Erythroblast (primary cell): ENCODE results near the gene SH3D21.

Experiments
- DNase-seq, 2 experiments: peaks; one replicate each; lab custom pipeline; 2025; lab: John Stamatoyannopoulos, UW
- GATA1 ChIP-seq: IDR thresholded peaks from 2 replicates; pipeline ENCODE4 v1.6.1; 2011; ENCODE audit warnings: low read depth, mild to moderate bottlenecking, control low read depth, low read length, moderate library complexity
- POLR2A ChIP-seq: IDR thresholded peaks from 2 replicates; pipeline ENCODE4 v1.6.1; 2011; ENCODE audit warnings: mild to moderate bottlenecking, low read length

Gene SH3D21

DNA sequence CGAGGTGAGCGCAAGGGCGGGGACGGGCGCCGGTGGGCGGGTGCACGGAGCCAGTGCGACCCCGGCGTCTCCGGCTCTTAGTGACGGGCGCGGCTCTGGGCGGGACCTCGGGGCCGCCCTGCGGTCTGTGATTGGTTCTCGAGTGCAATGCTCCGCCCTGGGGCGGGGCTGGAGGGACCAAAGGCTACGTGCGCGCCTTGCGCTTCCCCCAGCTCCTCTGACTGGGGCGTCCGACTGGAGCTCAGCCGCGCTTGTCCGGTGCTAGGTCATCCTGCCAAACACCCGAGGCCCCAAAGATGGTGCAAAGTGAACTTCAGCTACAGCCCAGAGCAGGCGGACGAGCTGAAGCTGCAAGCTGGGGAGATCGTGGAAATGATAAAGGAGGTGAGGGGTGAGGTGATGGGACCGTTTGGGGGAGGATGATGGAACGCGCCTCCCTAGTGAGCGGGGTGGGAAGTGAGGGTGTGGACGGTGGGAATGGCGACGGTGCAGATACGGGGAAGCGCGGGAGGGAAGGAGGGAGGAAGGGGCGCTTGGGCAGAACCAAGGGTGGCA is 811 bp downstream of the SH3D21 start:
- TF ChIP-seq GATA1 (no peak), POLR2A (peak; percentile 48)
- DNase-seq: peak; percentile 92 to 95

DNA sequence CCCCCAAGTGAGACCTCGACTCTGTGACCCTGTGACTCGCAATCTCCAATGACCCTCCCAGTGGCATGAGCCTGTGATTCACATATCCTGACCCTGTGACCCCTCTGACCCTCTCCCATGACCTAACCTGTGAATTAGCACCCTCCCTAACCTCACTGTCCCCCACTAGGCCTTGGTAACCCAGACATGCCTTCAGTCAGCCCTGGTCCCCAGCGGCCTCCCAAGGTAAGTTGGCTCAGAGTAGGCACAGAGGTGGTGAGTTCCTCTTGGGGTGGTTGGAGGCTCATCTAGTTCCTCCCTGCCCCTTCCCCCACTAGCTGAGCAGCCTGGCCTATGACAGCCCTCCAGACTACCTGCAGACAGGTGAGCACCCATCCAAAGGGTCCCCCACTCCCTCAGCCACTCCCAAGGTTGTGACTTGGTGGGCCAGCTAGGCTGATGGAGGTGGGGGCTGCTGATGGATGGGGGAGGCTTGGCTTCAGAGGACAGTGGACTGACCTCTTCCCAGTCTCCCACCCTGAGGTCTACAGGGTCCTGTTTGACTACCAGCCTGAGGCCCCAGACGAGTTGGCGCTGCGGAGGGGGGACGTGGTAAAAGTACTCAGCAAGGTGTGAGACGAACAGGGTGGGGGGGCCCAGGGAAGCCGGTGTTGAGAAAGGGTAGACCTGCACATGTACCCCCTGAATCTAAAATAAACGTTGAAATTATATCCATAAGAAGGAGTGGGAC is 1.6 kb downstream of the SH3D21 start:
- DNase-seq: no peak
- TF ChIP-seq GATA1: no peak
- no peak for TF ChIP-seq POLR2A

DNA sequence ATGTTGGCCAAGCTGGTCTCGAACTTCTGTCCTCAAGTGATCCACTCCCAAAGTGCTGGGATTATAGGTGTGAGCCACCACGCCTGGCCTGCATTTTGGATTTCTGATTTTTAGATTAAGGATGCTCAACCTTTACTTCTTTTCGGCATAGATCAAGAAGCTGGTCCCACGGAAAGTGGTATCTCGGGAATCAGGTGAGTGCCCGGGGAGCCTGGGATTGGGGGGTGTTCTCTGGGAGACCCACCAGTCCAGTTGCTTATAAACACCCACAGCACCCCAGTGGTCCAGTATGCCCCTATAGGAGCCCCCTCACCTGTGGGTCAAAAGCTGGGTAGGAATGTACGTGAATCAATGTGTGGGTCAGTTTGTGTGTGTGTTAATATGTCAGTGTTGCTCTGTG is 3.2 kb downstream of the SH3D21 start:
- TF ChIP-seq POLR2A (no peak), GATA1 (no peak)
- DNase-seq: no peak

DNA sequence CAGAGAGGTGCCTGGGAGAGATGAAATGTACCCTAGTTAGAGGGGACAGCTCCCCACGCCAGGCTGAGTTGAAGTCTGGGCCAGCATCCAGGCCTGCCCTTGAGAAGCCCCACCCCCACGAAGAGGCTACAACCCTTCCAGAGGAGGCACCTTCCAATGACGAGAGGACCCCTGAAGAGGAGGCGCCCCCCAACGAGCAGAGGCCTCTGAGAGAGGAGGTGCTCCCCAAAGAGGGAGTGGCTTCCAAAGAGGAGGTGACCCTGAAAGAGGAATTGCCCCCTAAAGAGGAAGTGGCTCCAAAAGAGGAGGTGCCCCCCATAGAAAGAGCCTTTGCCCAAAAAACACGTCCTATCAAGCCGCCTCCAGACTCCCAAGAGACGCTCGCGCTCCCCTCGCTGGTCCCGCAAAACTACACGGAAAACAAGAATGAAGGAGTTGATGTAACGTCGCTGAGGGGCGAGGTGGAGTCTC is 14.2 kb downstream of the SH3D21 start:
- no peak for DNase-seq
- TF ChIP-seq GATA1: no peak
- no peak for TF ChIP-seq POLR2A

DNA sequence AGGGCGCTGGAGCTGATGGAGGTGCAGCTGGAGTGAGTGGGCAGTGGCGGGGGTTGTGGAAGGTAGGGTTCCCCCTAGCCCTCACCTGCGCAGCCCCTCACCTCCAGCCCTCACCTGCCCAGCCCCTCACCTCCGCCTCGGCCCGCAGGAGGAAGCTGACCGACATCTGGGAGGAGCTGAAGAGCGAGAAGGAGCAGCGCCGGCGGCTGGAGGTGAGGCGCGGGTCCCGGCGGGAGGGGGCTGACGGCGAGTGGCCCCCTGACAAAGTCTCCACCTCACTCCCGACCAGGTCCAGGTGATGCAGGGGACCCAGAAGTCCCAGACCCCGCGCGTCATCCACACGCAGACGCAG is 14.6 kb downstream of the SH3D21 start:
- no peak for DNase-seq
- TF ChIP-seq POLR2A (no peak), GATA1 (no peak)

DNA sequence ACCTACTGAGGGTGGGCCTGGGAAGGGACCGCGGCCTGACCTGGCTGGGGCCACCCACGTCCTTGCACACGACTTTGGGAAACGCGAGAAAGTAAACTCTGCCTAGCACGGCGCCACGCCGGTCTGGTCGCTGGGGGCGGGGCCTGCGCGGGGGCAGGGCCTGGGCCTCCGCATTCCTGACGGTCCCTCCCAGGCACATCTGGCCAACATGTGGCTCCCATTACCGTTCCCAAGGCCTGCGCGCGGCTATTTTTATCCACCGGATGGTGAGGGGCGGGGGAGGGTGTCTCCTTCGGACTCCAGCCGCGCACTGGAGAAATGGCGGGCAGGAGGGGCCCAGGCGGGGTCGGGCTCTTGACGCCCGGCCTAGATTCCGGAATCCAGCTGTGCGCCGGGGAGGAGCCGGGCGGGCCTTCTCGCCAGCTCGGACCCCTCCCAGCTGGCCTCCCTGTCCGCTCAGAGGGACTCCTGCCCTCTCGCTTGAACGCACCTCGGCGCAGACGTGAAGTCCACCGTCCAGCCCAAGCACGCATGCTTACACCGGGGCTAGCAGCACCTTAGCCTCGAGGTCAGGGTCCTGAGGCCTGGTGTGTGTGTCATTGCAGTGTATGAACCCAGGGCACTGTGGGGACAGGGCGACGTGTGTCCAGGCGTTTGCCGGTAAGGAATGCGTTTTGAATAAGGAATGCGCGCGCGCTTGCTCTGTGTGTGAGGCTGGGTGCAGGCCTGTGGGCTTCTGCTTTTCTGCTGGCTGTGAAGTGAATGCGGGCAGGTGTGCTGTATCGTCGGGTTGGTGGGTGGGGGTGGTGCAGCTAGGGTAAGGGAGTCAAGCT is 15.2 kb downstream of the SH3D21 start:
- no peak for TF ChIP-seq POLR2A
- TF ChIP-seq GATA1: no peak
- DNase-seq: peak in 1 of 2 experiments; percentile 15

DNA sequence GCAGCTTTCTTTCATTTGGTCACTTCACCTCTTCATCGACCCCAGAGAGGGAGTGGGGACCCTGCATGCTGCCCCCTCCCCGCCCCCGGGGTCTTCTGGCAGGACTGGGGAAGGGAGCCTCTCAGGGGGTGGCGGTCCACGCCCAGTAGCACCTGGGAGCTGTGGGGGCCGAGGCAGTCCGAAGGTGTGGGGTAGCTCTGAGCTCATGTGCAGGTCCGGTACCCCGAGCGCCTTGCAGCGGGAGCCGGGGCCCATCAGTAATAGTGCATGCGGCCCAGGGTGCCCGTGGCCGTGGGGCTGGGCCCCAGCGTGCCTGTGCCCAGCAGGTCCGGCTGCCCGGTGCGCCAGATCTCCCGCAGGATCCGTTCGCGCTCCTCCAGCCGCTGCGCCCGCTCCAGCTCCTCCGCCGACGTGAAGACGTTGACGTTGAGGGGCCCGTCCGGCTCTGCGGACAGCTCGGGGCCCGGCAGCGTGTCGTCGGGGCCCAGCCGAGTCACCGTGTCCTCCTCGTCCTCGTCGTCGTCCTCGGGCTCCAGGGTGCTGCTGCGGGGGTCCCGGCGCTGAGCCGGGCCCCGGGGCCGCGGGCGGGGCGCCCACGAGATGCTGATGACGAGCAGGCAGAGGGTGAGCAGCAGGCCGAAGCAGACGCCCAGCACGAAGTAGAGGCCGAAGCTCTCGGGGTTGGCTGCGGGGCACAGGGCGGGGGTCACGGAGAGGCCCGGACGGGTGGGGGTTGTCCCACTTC is 16.0 kb downstream of the SH3D21 start:
- no peak for DNase-seq
- TF ChIP-seq GATA1: no peak
- no peak for TF ChIP-seq POLR2A

DNA sequence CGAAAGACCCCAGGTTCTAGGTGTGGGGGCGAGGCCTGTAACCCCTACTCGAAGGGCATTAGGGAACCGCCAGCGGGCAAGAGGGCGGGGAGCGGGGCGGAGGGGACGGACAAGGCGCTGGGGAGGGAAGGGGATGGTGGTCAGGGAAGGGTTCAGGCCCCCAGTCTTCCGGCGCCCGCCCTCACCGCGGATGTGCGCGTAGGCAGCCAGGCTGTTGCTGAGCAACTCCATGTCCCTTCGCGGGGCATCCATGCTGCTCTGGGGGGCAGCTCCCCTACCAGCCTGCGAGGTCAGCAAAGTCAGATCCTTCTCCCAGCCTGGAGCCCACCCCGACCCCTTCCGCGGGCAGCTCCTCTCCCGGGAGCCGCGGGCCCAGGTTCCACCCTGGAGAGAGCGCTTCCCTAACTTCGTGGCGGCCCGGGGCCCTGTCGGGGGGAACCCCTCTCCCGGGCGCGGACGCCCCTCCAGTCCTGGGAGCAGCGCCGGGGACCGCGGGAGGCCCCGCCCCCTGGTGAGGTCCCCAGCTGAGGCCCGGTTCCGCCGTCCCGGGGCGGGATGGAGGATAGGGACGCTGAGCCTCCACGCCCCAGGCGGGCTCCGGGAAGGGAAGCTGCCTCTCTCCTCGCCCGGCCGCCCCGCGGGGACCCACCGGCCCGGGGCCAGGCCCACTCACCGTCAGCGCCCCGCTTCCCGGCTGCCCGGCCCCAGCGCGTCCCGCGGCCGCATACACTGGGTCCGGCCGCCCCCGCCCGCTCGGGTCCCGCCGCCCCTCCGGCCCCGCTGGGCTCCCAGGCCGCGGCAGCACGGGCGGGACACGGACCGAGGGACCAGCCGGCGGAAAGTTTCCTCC is 16.8 kb downstream of the SH3D21 start:
- no peak for DNase-seq
- TF ChIP-seq GATA1 (no peak), POLR2A (no peak)

DNA sequence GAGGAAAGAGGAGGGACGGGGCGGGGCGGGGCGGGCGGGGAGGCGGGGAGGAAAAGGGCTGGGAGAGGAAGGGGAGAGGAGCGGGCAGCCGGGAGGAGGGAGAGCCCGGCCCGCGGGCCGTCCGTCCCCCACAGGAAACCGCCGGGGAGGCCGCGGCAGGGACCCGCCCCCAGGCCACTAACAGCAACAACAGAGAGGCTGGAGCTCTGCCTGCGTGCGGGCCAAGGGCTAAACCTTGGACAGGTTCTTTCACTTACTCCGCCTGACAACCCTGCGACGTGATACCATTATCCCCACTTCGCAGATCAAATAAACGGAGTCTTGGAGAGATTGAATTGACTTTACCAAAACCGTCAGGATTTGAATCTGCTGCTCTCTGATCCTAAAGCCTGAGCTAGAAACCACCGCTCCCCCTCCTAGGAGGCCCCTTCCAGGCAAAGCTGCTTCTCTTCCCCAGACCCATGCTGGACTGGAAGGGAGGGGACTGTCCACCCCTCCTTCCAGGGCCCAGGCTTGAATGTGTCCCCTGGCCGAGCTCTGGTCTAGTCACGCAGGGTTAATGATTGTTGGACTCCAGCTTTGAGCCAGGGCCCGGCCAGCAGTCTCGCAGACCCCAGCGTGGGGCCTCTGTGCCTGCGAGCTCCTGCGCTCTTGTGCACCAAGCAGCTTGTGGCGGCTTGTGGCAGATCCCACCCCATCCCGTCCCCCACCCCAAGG is 17.6 kb downstream of the SH3D21 start, which contains the start of gene EVA1B:
EVA1B (minus strand) TSS at position 10 of the 717 bp plus-strand sequence. CDS start 608 bp downstream, outside the sequence.
- TF ChIP-seq POLR2A (no peak), GATA1 (no peak)
- no peak for DNase-seq

DNA sequence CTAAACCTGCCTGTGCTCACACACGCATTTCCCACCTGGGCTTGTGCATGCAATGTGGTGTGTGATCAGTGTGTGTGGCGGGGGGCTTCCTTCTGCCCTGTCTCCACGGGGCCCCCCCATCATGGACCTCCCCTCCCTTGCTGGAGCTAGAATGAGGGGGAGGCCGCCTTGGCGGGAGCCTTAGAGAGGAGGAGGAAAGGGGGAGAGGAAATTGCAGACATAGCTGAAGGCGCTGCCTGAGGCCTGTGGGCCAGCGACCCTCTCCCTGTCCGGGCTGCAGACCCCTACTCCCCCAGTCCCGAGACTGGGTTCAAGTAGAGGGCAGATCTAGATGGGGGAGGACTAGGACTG is 18.2 kb downstream of the SH3D21 start:
- TF ChIP-seq GATA1 (no peak), POLR2A (no peak)
- no peak for DNase-seq

DNA sequence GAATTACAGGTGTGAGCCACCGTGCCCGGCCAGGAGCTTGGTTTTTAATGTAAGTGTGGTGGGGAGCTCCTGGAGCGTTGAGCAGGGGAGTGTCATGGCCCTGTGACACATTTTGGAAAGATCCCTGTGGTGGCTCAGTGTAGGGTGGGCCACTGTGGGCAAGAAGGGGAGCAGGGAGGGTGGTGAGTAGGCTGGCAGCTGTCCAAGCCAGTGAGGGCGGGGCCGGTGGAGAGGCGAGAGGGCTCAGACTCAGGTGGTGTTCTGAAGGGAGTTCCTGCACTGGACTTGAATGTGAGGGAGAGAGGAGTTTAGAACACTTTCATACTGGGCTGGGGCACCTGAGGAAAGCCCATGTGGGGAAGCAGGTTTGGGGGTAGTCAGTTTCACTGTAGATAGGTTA is 20.3 kb downstream of the SH3D21 start:
- DNase-seq: peak in 1 of 2 experiments; percentile 16
- TF ChIP-seq POLR2A (no peak), GATA1 (no peak)

DNA sequence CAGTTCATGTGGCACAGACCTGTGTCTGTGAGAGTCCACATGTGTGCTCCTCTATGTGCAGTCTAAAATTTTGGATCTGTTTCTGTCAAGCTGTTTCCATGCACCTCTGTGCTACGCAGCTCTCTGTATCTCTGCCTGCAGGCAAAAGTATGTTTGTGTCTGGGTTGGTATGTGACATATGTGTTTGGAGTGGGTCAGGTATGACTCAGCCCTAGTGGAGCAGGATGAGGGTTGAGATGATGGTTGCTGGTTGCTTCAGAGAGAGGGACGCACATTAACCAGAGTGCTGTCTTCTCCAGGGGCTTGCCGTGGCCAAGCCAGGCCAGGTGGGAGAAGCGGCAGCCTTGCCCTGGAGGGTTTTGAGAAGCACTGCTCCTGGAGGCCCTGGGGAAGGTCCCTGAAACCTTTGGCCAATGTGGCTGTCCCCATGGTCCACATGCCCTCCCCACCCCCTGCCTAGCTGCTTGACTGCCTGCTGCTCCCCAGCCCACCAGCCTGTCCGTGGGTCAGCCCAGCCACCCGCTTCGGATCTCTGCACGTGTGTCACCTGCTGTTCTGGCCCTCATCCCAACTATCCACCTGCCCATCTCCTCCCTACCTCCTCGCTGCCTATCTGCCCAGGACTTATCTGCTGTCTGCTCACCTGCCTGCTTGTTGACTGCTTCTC is 21.4 kb downstream of the SH3D21 start:
- TF ChIP-seq POLR2A (no peak), GATA1 (no peak)
- no peak for DNase-seq
